GM11168 (cell line): ENCODE results near the gene EEFSEC.

ENCODE experiments used
- in situ Hi-C: fragments of 300-500 bp; cut with MboI; formaldehyde crosslinking; loops from one replicate; pipeline ENCODE4 v1.12.0; 2022; ENCODE audit warnings: low sequenced_read_pairs; ENCODE audit not compliant: unreplicated experiment

Gene EEFSEC

GRCh38 chr3:128309026-128309425 is 155.7 kb downstream of the EEFSEC start:
- in situ Hi-C loops: no loop called here

GRCh38 chr3:128310286-128311058 is 157.2 kb downstream of the EEFSEC start:
- in situ Hi-C loops: no loop called here

- in situ Hi-C loops: no loop called here
Observed at GRCh38 chr3:128311441-128311844, 158.2 kb downstream of the EEFSEC start.

GRCh38 chr3:128312271-128312670 is 159.0 kb downstream of the EEFSEC start:
- in situ Hi-C loops: no loop called here

GRCh38 chr3:128313071-128313725 is 159.9 kb downstream of the EEFSEC start:
- in situ Hi-C loops: no loop called here

GRCh38 chr3:128313935-128314334 is 160.7 kb downstream of the EEFSEC start:
- in situ Hi-C loops: no loop called here

- in situ Hi-C loops: no loop called here
Observed at GRCh38 chr3:128315313-128315712, 162.0 kb downstream of the EEFSEC start.

GRCh38 chr3:128316481-128316891 is 163.2 kb downstream of the EEFSEC start:
- in situ Hi-C loops: no loop called here

GRCh38 chr3:128317101-128317697 is 163.9 kb downstream of the EEFSEC start:
- in situ Hi-C loops: no loop called here

GRCh38 chr3:128317698-128318231 is 164.5 kb downstream of the EEFSEC start:
- in situ Hi-C loops: no loop called here

GRCh38 chr3:128318275-128318941 is 165.1 kb downstream of the EEFSEC start:
- in situ Hi-C loops: no loop called here

GRCh38 chr3:128319107-128319506 is 165.8 kb downstream of the EEFSEC start:
- in situ Hi-C loops: no loop called here

- in situ Hi-C loops: no loop called here
Observed at GRCh38 chr3:128319741-128320141, 166.5 kb downstream of the EEFSEC start.

GRCh38 chr3:128320551-128321340 is 167.5 kb downstream of the EEFSEC start:
- in situ Hi-C loops: no loop called here

- in situ Hi-C loops: no loop called here
Observed at GRCh38 chr3:128321418-128321817, 168.1 kb downstream of the EEFSEC start.

- in situ Hi-C loops: no loop called here
Observed at GRCh38 chr3:128322030-128323022, 169.0 kb downstream of the EEFSEC start.

GRCh38 chr3:128323206-128324081 is 170.2 kb downstream of the EEFSEC start:
- in situ Hi-C loops: no loop called here
